ENCODE results near the gene BRSK1. TPM values are rescaled to one million over a fixed set of nuclear protein-coding genes. Genes with fewer than 3 reads are reported as not detected.

Gene BRSK1
- total and polyA plus RNA-seq, 10 of the 15 experiments (the other 5 are each of a cell fraction or from before 2014, with no cell fraction given) = 0.03 to 0.76 (median 0.25) TPM; not detected in 4

DNA sequence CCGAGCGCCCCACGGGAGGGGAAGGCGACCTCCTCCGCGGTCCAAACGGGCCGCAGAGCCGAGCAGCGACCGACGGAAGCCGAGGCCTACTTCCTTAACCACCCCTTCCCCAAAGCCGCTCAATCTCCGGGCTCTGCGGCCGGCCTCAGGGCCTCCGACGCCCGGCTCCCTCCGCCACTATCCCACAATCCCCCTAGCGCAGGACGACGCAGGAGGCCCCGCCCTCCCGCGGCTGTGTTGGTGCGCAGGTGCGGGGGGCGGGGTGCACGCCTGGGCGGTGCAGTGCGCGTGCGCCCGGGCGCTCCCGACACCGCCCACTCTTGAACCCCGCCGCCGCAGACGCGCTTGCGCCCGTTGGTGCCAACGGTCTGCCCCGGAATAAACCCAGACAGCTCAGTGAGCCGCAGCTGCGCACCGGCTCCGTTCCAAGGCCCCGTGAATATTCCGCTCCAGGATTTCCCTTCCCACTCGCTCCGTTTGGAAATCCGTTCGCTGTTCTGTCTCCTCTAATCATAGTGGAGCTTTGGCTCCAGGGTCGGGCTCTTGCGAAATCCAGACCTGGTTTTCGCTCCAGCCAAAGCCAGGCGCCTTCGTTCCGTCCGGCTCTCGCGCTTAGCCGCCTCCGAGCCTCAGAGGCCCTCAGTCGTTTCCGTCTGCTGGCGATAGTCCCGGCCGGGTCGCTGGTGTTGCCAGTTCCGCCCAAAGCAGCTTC lies 24.8 kb upstream of the BRSK1 start, which contains the start of gene PPP6R1 (continued):
- TF ChIP-seq RELB (IDR thresholded peaks at IDR 0.05; ENCODE audit: low read depth) (peak; percentile 98), PAX5 (IDR thresholded peaks at IDR 0.05; ENCODE audit: borderline replicate concordance, low read depth, low read length) (peak; percentile 65; the same call in 1 of the 2 replicates), ZNF687 (IDR thresholded peaks at IDR 0.05) (peak; percentile 82), JUND (IDR thresholded peaks at IDR 0.05; ENCODE audit: low read depth, low read length) (no peak), GABPA (IDR thresholded peaks at IDR 0.05; ENCODE audit: low read depth) (peak; percentile 61; the same call in 1 of the 2 replicates), BHLHE40 (IDR thresholded peaks at IDR 0.05; ENCODE audit: borderline replicate concordance in 1 of 2, low read depth in 2 of 2, low read length in 1 of 2) (peak; percentile 64 to 92), RBBP5 (conservative IDR thresholded peaks at IDR 0.05) (no peak), RAD51 (IDR thresholded peaks at IDR 0.05) (no peak), SRF (IDR thresholded peaks at IDR 0.05; ENCODE audit: low read depth in 2 of 2, low read length in 2 of 2) (peak in 1 of 2 experiments; percentile 66; a peak in 1 of 4 replicates), SIX5 (IDR thresholded peaks at IDR 0.05; ENCODE audit: low read depth, low read length, severe bottlenecking) (peak; percentile 4), BMI1 (IDR thresholded peaks at IDR 0.05; ENCODE audit: borderline replicate concordance) (no peak), USF1 (IDR thresholded peaks at IDR 0.05; ENCODE audit: borderline replicate concordance, extremely low read length, insufficient read depth, low read depth, low read length) (no peak), MEF2B (IDR thresholded peaks at IDR 0.05; ENCODE audit: partially characterized antibody, poor library complexity, severe bottlenecking) (peak; percentile 66), NFIC (IDR thresholded peaks at IDR 0.05; ENCODE audit: low read depth, low read length) (no peak), ZNF274 (IDR thresholded peaks at IDR 0.05; ENCODE audit: insufficient read depth, insufficient read length) (no peak), ELK1 (IDR thresholded peaks at IDR 0.05; ENCODE audit: low read depth, low read length) (peak; percentile 9), NR2F1 (conservative IDR thresholded peaks at IDR 0.05) (peak; percentile 55), PML (IDR thresholded peaks at IDR 0.05; ENCODE audit: low read length) (peak; percentile 93), TCF12 (IDR thresholded peaks at IDR 0.05; ENCODE audit: low read depth, low read length) (peak; percentile 90), MAX (IDR thresholded peaks at IDR 0.05; ENCODE audit: low read depth, low read length) (0 out of 2 replicates have a peak, but pooled peaks have one; percentile 0)
